Body of pancreas (tissue), 4 donors: Measurements from ENCODE around the gene MTREX.

ENCODE experiments used
- POLR2A ChIP-seq, 3 donors: fragments of 450-650 bp; IDR thresholded peaks; one replicate each; pipeline ENCODE4 v1.6.1; 2016; ENCODE audit warnings: antibody characterized with exemption in 3 of 3, mild to moderate bottlenecking in 2 of 3
- TF ChIP-seq, protein P1 (sequence below), 7 experiments: fragments of 450-650 bp in 4 of 7; fragments of 200-600 bp in 3 of 7; sonication (generic) in 3 of 7; IDR thresholded peaks; one replicate each; pipeline ENCODE4 v1.5.1; 2016 to 2019; ENCODE audit warnings: antibody characterized with exemption in 7 of 7

DNA sequence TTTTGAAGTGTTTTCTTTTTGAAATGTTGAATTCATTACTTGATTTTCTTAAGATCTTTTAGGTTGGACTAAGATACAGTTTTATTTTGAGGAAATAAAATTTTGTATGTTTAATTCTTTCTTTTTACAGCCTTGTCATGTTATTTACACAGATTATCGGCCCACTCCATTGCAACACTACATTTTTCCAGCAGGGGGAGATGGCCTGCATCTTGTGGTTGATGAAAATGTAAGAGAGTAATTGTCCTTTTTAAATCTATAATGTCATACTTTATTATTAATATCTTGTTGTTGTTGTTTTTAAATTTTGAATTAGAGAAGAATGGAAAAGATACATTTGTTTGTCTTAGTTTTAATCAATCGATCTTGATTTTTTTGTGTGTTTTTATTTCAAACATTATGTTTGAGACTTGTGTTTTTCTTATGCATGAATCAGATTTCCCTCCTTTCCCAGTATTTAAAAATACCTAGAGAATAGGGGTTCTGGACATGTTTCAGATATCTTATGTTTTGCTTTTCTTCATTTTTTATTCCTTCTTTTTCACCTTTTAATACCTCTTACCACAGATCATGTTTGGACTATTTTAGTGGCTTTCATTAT is 36.7 kb downstream of the MTREX start:
- TF ChIP-seq, protein P1, sequence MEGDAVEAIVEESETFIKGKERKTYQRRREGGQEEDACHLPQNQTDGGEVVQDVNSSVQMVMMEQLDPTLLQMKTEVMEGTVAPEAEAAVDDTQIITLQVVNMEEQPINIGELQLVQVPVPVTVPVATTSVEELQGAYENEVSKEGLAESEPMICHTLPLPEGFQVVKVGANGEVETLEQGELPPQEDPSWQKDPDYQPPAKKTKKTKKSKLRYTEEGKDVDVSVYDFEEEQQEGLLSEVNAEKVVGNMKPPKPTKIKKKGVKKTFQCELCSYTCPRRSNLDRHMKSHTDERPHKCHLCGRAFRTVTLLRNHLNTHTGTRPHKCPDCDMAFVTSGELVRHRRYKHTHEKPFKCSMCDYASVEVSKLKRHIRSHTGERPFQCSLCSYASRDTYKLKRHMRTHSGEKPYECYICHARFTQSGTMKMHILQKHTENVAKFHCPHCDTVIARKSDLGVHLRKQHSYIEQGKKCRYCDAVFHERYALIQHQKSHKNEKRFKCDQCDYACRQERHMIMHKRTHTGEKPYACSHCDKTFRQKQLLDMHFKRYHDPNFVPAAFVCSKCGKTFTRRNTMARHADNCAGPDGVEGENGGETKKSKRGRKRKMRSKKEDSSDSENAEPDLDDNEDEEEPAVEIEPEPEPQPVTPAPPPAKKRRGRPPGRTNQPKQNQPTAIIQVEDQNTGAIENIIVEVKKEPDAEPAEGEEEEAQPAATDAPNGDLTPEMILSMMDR (IDR thresholded peaks at IDR 0.05) = peak; percentile 60 to 94 (median 84)
- TF ChIP-seq POLR2A (IDR thresholded peaks at IDR 0.05) = no peak
